RCC 7860 (cell line): ENCODE data around the gene ALDH16A1.

Experiments used
- DNase-seq: peaks from one replicate; pipeline ENCODE4 v3.0.0-alpha.2; 2015; ENCODE audit warnings: low spot score
- FAIRE-seq: peaks from 2 replicates; lab custom pipeline; 2012; peaks lifted over from hg19 to GRCh38; lab: Jason Lieb, UNC

The ALDH16A1 gene

DNA sequence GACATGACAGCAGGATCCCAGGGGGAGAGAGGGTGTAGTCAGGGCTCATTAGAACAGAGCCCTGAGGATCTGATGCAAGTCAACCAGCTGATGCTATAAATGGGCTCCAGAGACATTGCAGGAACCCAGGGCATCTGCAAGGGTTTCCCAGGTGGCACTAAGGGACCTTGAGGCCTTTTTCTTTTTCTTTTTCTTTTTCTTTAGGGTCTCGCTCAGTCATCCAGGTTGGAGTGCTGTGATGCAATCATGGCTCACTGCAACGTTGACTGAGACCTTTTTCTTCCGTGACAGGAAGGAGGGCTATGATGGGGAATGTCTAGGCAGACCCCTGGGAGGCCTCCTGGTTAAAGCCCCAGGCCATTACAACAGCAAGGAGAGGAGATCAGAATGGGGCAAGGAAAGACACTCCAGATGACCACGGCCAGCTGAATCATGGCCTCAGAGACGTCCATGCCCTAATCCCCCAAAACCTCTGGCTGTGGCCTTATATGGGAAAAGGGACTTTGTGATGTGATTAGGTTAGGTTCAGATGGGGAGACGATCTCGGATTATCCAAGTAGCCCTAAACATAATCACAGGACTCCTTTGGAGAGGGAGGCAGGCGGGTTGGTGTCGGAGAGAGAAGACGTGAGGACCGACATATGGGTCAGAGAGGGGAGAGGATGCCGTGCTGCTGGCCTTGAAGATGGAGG is 54.9 kb downstream of the ALDH16A1 start:
- no peak for DNase-seq
- no peak for FAIRE-seq

DNA sequence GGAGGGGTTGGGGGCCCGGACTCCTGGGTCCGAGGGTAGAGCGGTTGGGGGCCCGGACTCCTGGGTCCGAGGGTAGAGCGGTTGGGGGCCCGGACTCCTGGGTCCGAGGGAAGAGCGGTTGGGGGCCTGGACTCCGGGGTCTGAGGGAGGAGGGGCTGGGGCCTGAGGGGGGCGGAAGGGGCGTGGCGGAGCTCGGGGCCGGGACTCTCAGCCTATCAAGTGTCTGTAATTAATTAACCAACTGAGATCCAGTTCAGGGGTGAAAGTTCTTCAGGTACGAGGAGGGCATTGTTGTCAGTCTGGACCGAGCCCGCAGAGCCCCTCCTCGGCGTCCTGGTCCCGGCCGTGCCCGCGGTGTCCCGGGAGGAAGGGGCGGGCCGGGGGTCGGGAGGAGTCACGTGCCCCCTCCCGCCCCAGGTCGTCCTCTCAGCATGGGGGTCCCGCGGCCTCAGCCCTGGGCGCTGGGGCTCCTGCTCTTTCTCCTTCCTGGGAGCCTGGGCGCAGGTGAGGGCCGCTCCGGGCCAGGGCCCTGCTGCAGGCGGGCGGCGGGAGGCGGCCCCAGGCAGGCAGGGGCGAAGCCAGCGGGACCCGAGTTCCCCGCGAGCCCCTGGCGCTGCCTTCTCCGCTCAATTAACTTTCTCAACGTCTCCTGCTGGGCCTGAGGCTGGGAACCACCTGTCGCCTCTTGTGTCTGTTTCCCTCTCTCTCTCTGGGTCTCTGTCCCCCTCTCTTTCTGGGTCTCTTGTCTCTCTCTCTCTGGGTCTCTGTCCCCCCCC is 60.1 kb downstream of the ALDH16A1 start:
- DNase-seq (no peak), FAIRE-seq (no peak)

DNA sequence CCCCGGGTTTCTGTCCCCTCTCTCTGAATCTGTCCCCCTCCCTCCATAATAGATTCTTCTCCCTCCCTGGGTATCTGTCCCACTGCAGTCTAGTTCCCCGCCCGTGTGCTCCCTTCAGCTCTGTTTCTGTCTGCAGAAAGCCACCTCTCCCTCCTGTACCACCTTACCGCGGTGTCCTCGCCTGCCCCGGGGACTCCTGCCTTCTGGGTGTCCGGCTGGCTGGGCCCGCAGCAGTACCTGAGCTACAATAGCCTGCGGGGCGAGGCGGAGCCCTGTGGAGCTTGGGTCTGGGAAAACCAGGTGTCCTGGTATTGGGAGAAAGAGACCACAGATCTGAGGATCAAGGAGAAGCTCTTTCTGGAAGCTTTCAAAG is 60.7 kb downstream of the ALDH16A1 start:
- no peak for DNase-seq
- no peak for FAIRE-seq

DNA sequence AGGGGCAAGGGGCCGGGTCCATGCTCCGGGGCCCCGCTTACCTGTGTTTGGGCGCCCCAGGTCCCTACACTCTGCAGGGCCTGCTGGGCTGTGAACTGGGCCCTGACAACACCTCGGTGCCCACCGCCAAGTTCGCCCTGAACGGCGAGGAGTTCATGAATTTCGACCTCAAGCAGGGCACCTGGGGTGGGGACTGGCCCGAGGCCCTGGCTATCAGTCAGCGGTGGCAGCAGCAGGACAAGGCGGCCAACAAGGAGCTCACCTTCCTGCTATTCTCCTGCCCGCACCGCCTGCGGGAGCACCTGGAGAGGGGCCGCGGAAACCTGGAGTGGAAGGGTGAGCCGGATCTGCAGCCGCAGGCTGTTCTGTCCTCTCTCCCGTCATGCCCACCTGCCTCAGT is 61.1 kb downstream of the ALDH16A1 start:
- FAIRE-seq (no peak), DNase-seq (no peak)

DNA sequence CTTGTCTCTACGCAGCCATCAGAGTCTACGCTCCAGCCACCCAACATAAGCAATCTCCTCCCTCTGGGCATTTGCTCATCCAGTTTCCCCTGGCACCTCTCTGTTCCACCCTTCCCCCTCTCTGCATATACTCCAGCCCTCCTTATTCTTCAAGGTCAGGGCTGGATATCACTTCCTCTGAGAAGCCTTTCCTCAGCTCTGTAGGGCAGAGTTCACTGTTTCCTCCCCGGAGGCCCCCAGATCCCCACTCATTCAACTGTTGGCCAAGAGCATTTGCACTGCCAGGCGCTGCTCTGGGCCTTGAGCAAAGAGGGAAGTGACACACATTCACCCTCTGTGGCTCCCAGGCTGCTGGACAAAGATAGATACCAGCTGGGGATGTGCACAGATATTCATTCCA is 62.7 kb downstream of the ALDH16A1 start:
- FAIRE-seq (no peak), DNase-seq (no peak)

DNA sequence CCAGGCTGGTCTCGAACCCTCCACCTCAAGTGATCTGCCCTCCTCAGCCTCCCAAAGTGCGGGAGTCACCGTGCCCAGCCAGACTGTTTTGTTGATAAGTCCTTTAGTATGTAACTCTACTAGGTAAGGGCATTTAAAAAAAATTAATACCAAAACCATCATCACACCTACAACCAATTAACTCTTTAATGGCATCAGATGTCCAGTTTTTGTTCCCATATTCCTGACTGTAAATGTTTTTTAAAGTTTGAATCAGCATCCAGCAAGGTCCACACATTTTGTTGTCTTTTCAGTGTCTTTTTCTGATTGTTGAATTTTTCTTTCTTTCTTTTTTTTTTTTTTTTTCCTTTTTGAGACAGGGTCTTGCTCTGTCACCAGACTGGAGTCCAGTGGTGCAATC is 65.0 kb downstream of the ALDH16A1 start:
- FAIRE-seq (no peak), DNase-seq (no peak)
